GM19035 (cell line): Measurements from ENCODE around the gene EMX1.
"Not testable (repeated sequence)": the region's sequence is repeated elsewhere in the genome, so short reads cannot be mapped to it uniquely, and the experiment has no call there.

Source experiments
- ATAC-seq: cut with Tn5 transposase; IDR thresholded peaks from one replicate; pipeline ENCODE4 v1.9.1; 2021; ENCODE audit not compliant: unreplicated experiment

Gene EMX1

DNA sequence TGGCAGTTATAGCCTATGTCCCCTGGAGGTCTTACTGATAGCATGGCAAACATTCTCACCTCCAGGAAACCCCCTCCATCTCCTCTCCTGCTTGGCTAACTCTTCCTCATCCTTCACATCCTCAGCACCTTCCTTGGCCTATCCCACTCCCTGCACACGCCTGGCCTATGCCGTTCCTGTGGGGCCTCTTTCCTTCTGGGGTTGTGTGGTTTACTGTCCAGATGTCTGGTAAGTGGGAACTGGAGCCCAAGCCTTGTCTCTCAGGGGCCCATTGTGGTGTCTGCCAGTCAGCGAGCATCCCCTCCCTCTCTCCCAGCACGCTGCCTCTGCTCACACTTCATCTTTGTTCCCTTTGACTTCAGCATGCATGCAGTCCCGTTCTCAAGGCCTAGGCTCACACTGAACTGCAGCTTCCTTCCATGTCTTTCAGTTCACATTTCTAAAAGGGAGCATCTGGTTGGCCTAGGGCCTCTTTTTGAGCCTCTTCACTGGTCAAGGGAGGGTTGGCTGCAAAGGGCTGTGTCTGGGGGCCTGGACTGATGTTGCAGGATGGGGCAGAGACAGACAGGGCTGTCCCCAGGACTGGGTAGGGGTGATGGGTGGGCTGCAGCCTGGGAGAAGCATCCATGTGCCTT is 17.0 kb upstream of the EMX1 start:
- no peak for ATAC-seq

DNA sequence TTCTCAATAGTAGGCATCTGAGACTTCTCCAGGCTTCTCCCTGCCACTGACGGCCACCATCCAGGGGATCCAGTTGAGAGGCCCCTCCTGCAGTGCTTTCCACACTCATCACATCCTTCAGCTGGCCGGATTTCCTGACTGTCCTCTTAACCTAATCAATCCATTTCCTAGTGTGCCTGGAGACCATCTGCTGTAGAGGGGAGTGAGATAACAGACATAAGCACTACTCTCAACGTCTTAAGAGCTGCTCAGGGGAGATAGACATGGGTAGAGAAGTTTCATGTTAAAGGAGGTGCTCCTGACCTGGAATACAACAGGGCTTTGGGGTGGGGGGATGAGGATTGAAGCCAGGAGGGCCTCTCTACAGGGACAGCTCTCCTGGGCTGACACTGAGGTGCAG is 15.9 kb upstream of the EMX1 start:
- ATAC-seq: no peak

DNA sequence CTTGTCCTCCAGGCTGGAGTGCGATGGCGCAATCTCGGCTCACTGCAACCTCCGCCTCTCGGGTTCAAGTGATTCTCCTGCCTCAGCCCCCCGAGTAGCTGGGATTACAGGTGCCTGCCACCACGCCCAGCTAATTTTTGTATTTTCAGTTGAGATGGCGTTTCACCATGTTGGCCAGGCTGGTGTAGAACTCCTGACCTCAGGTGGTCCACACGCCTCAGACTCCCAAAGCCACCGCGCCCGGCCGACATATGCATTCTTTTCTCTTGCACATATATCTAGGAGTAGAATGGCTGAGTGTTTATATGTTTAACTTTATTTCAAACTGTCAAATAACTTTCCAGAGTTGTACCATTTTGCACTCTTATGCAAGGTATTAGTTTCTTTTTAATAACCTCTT is 9.9 kb upstream of the EMX1 start:
- not testable (repeated sequence) for ATAC-seq

DNA sequence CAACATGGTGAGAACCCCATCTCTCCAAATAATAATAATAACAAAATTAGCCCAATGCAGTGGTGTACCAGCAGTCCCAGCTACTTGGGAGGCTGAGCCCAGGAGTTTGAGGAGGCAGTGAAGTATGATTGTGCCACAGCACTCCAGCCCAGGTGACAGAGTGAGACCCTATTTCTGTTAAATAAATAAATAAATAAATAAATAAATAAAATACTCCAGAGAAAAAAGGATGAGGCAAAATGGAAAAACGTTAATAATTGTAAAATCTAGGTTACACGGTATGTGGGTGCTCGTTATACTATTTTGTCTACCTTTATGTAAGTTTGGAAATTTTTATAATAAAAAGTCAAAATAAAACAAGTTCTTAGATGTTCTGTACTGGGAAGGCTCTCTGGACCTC is 8.6 kb upstream of the EMX1 start:
- no peak for ATAC-seq

DNA sequence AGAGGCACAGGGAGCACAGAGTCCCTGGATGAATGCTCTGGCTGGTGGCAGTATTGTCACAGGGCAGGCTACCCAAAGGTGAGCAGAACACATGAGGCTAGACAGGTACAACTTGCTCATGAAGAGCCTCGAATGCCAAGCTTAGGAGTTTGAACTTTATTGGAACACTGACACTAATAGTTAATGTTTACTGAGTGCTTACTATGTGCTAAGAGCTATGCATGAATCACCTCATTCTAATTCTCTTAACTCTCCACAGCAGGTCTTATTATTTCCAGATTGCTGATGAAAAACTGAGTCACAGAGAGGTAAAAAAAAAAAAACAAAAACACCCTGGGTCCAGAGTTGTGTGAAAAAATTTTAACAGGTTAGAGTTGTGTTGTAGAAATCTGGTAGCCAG is 6.1 kb upstream of the EMX1 start:
- ATAC-seq: no peak

DNA sequence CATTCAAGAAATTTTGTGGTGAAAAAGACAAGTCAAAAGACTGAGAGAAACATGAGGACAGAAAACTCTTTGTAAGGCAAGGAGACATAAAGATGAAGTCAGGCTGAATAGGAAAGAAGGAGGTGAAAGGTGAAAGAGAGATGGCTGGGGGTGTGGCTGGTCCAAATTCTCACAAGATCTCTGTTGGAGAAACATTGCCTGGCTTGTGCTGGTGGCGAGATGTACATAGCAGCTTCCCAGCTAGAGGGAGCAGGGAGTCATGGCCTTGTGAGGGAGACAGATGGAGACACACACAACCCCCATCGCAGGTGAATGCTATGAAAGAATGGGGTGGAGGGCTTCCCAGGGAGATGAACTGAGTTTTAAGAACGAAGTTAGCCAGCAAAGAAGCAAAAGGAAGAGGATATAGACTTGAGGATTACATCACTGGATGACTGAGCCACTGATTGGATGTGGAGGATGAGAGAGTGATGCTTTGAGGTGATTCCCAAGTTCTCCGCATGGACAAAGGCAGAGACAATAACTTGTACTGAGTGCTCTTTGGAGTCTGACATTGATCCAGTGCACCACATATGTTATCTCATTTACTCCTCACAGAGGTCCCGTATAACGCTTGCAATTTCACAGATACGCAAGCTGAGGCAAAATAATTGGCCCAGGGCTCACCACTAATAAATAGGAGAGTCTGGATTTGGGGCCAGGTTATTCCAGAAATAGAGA is 3.7 kb upstream of the EMX1 start:
- ATAC-seq: no peak

DNA sequence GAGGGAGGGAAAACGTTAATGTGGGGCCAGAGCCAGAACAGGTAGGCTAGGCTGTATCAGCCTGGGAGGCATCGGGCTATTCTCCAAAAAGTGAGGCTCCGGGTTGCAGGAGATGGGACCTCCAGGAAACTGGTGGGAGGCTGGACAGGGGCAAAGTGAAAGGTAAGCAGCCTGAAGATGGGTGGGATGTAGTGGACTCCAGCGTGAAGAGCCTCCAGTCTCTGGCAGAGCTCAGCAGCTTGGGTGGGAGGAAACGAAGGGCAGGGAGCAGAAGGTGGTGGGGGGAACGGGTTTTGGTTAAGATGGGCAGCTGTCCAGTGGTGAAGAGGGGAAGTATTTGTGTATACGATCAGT is 3.1 kb upstream of the EMX1 start:
- no peak for ATAC-seq

DNA sequence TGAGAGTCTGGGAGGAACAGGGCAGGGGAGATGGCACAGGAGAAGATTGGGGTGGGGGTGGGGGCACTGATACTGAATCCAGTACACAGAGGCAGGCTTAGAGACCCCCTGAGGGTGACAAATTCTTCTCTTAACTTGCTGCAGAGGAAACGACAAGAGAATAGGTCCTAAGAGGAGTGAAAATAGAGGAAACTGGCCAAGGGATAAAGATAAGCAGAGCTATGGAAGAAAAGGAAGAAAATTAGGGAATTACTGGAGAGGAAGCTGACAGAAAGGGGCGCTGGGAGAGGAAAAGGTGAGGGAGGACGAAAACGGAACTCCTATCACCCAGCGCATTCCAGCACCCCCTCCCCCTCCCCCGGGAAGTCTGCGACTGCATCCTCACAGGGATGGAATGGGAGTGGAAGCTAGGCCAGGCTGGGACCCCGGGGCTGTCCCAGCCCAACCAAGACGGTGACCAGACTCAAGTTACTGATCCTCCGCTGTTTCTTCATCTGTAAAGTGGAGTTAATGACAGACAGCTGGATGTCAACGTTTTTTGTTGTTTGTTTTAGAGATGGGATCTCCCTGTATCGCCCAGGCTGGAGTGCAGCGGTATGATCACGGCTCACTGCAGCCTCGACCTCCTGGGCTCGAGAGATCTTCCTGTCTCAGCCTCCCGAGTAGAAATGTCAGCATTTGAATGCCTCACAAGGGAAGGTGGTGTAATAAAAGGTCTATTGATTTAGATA is 2.6 kb upstream of the EMX1 start:
- ATAC-seq: no peak

DNA sequence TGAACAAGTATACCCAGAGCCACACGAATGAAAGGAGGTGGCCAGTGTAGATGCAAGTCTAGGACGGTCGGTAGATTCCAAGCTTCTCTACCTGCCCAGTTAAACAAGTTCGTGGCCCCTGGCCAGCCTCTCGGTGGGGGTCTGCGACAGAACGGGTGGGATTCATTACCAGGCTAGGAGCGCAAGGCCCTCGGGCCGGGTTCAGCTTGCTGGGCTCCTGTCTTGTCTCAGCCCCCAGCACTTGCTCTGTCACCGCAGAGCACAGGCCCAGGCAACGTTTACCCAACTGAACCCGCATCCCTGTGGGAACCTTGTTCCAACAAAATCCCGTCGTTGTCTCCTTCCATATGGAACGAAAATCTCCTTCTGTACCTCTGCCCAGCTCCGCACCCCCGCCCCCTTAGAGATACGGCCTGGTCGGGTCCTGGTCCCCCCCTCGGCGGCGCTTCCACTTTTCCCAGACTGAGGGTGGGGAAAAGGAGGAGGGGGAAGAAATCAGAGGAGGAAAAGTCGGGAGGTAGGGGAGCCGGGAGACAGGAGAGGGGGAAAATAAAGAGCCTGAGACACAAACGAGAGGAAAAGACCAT is 1.9 kb upstream of the EMX1 start:
- no peak for ATAC-seq

DNA sequence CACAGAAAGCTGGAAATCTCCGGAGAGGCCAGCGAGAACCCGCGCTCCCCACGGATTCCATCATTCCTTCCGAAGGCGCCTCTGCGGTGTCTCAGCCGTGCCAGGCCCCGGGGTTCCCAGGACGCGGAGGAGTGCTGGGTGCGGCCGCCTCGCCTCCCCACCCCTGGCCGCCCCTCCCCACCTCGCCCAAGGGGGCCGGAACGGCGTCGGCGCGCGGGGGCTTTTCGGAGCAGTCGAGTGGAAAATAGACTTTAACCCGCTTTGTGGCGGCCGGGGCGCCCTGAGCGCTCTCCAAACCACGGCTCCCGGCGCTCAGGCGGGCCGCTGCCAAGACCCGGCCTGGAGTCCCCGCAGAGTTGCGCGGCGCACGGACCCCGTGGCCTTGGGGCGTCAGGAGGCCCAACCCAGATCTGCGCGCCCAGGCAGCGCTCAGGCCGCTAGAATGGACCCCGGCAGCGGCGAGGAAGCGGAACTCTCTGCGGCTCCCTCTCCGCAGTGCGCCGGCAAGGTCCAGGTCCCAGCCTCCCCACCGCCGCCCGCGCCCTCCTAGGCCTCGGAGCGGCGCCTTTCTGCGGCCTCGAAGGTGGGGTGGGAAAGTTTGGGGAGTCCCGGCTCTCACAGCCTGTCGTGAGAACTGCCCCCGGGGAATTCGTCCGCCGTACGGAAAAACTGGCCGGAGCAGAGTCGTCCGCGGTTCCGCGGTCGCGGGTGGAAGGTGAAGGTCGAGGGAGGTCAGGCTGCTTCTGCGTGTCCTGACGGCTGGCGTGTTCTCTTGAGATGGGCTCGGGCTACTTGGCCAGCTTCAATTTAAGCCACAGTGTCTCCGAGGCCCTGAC is 1.2 kb upstream of the EMX1 start:
- peak; percentile 50 for ATAC-seq

DNA sequence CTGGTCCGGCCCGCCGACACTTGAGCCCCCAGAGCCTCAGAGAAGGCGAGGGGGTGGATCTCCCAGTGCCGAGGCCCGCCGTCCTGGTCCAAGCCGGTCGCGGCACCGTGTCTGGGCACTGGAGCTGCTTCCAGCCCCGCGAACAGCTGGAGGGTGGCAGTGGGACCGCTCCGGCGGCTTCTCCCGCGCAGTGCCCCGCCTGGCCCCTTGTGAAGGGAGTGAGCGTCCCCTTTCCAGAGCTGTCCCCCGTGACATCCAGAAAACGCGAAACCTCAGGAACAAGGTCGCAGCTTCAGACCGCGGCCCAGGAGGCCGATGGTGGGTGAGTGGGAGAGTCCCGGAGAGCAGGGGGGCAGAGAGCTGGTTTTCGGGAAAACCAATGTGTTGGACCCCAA is 579 bp upstream of the EMX1 start:
- peak; percentile 2 for ATAC-seq

DNA sequence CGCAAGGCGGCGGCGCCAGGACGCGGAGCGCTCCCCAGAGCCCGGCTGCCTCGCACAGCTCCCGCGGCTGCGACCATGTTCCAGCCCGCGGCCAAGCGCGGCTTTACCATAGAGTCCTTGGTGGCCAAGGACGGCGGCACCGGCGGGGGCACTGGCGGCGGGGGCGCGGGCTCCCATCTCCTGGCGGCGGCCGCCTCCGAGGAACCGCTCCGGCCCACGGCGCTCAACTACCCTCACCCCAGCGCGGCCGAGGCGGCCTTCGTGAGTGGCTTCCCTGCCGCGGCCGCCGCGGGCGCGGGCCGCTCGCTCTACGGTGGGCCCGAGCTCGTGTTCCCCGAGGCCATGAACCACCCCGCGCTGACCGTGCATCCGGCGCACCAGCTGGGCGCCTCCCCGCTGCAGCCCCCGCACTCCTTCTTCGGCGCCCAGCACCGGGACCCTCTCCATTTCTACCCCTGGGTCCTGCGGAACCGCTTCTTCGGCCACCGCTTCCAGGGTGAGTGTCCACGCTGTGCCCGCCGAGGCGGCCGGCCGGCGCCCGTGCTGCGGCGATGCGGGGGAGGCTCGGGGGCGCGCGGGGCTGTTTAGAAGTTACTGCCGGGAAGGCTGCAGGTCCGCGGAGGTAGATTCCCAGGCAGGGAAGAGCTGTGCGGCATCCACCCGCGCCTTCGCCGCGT is 696 bp downstream of the EMX1 start:
- ATAC-seq: peak; percentile 0

DNA sequence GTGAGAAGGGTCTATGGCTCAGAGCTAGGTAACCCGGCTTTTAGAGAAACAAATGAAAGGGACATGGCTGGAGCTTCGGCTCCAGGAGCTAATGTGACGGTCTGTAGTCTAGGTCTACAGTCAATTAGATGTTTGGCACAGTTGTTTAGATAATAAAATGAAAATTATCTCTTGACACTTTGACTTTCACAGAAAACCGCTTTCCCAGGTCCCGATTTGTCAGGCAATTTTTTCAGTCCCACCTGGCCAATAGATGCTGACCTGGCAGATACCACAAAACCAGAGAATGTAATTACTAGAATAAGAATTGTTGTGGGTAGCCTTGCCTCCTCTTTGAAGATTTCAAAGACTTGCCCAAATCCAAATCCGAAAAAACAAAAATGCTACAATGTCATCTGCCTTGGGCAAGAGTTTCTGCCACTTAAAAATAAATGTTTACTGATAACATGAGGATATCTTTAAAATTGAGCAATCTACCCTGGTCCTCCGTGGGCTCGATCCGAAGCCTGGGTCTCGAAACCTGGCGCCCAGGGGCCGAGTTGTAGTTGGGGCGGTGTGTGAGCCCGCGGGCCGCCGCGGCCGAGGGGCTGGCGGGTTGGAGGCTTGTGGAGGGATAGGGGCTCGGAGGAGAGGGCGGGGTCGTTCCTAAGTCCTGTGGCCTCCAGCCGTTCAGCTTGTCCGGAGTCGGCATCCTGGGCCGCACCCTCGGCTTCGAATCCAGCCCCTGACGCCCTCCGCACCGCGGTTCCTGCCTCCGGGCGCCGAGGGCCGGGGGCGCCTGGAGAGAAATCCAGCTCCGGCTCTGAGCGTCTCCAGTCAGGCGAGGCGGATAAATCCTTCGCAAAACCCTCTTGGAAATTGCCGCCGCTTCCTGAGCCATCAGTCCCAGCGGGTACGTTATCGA is 2.3 kb downstream of the EMX1 start:
- no peak for ATAC-seq

DNA sequence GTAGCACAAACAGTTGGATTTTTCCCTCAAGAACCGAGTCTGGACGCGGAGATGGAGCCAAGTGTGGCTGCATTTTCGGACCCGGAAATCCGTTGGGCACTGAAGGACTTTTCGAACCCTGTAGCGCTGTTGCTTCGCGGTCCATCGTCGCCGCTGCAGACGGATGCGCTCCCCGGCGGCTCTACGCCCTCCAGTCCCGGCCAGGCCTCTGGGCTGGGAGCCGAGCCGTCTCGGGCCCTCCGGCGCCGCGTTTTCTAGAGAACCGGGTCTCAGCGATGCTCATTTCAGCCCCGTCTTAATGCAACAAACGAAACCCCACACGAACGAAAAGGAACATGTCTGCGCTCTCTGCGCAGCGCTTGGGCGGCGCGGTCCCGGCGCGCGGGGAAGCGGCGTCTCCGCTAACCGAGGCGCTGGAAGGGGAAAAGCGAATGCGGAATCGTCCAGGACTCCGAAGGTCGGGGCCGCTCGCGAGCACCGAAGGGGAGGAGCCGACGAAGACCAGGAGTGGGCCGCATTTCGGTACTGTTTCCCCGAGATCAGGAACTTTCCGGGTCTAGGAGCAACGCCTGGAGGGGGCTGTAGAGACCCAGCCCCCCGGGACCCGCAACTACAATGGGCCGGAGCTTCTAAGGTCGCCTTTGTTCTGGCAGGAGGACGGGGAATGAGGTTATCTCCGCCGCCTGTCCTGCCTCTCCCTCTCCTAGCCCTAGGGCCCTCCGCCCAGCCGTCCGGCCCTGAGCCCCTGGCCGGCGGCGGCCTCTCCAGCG is 3.2 kb downstream of the EMX1 start:
- ATAC-seq: no peak

DNA sequence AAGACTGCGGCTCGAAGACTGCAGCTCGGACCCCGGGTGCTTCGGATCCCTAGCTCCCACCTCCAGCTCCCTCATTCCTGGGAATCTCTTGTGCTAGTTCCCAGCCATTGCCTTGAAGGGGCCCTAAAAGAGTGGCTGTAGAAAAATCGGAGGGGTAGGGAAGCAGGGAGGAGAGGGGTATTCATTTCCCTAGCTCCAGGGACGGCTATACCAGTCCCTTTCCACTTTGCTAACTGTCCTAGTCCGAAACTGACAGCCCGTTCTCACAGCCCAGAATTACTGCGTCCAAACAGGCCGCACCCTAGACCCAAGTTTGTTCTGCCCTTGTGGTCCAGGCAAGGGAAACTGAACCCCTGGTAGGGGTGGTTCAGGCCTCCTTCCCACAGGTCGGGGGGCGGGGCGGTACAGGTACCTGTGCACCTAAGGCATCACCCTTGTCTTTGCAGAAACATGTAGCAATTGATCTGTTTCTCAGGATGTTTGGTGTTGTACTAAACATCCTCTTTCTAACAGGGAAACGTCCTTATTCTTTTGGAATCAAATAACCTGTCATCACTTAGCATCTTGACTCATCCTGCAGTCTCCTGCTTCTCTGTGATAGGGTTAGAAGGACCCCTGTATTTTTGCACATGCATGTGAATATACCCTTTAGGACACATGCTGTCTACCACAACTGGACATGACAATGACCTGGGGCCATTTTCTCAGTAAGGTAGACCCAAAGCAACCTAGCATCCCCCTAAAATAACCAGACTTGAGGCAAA is 4.0 kb downstream of the EMX1 start:
- no peak for ATAC-seq

DNA sequence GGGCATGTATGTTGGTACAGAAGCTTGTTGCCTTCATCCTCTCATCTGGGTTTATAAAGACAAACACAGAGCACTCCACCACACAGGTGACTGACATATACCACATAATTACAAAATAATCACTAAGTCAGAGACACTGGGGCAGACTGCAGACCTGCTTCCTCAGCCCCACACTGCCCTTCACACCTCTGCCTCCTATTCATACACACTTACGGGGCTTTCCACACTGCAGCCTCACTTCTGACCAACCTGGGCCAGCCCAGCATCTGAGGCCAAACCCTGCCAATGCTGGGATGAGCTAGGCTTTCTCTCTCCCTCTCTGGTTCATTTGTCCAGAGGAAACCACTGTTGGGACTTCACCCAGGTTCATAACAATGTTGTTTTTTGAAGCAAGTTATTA is 4.5 kb downstream of the EMX1 start:
- ATAC-seq: no peak

DNA sequence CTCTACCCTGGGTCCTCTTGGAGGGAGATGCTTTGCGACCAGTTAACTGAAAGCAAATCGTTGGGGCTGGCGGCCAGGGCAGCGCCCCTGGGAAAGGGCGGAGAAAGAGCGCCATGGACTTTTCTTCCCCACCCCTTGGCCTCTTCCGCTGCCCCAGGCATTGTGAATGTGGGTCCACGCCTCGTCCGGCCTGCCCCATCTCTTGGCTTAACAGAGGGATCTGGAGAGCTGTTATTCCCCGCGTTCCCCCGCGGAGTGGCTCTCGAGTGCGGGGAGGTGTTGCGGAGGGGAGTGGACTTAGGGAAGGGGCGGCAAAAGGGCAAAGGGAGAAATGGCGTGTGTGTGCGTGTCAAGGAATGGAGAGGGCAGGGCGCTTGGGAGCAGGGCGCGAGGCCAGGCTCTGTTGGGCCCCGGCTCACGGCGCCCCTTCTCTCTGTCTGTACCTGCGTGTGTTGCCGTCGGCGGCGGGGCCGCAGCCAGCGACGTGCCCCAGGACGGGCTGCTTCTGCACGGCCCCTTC is 6.6 kb downstream of the EMX1 start:
- ATAC-seq: no peak
